MM.1S (cell line): ENCODE measurements around the gene TFR2.

Experiments
- DNase-seq: peaks from one replicate; pipeline ENCODE4 v3.0.0-alpha.2; 2015
- H2AFZ ChIP-seq: fragments of 300-600 bp; sonication (generic); 2 replicates; pipeline ENCODE4 v1.6.0; 2016; ENCODE audit warnings: antibody characterized with exemption, low read length
- H3F3A ChIP-seq: fragments of 300-600 bp; sonication (generic); 2 replicates; pipeline ENCODE4 v1.6.1; 2016; ENCODE audit warnings: mild to moderate bottlenecking, antibody characterized with exemption, low read length, moderate library complexity, mixed read lengths; ENCODE audit not compliant: insufficient read depth
- H3K27ac ChIP-seq: fragments of 300-600 bp; sonication (generic); 2 replicates; pipeline ENCODE4 v1.5.1; 2016; ENCODE audit warnings: mild to moderate bottlenecking, low read length
- H3K27me3 ChIP-seq: fragments of 300-600 bp; sonication (generic); replicated peaks from 2 replicates; pipeline ENCODE4 v1.6.0; 2016; ENCODE audit warnings: low read length; ENCODE audit not compliant: insufficient read depth
- H3K36me3 ChIP-seq: fragments of 300-600 bp; sonication (generic); replicated peaks from 2 replicates; pipeline ENCODE4 v1.6.1; 2016; ENCODE audit warnings: mild to moderate bottlenecking, low read length, mixed read lengths; ENCODE audit not compliant: insufficient read depth
- H3K4me1 ChIP-seq: fragments of 300-600 bp; sonication (generic); 2 replicates; pipeline ENCODE4 v1.6.1; 2016; ENCODE audit warnings: low read length, mixed read lengths
- H3K4me2 ChIP-seq: fragments of 300-600 bp; sonication (generic); 2 replicates; pipeline ENCODE4 v1.6.0; 2016; ENCODE audit warnings: low read depth, low read length
- H3K4me3 ChIP-seq: fragments of 300-600 bp; sonication (generic); 2 replicates; pipeline ENCODE4 v1.5.1; 2016; ENCODE audit warnings: low read length, mixed read lengths
- H3K79me2 ChIP-seq: fragments of 300-600 bp; sonication (generic); 2 replicates; pipeline ENCODE4 v1.6.1; 2016; ENCODE audit warnings: mixed run types, low read length, mixed read lengths
- H3K9ac ChIP-seq: fragments of 300-600 bp; sonication (generic); 2 replicates; pipeline ENCODE4 v1.6.1; 2016; ENCODE audit warnings: low read length, mixed read lengths
- H3K9me2 ChIP-seq: fragments of 300-600 bp; sonication (generic); replicated peaks from 2 replicates; pipeline ENCODE4 v1.6.1; 2016; ENCODE audit warnings: mild to moderate bottlenecking, low read length, mixed read lengths; ENCODE audit not compliant: insufficient read depth
- H3K9me3 ChIP-seq: fragments of 300-600 bp; sonication (generic); replicated peaks from 2 replicates; pipeline ENCODE4 v1.6.1; 2016; ENCODE audit warnings: mild to moderate bottlenecking, low read length, mixed read lengths; ENCODE audit not compliant: insufficient read depth
- H4K20me1 ChIP-seq: fragments of 300-600 bp; sonication (generic); 2 replicates; pipeline ENCODE4 v1.6.1; 2016; ENCODE audit warnings: mild to moderate bottlenecking, low read length, moderate library complexity, mixed read lengths; ENCODE audit not compliant: insufficient read depth
- EZH2 ChIP-seq: fragments of 300-600 bp; sonication (generic); optimal IDR thresholded peaks from 2 replicates; pipeline ENCODE3; 2017; ENCODE audit warnings: low read depth, mild to moderate bottlenecking, antibody characterized with exemption, low read length, mixed read lengths
- EZH2phosphoT487 ChIP-seq: fragments of 300-600 bp; sonication (generic); IDR thresholded peaks from 2 replicates; pipeline ENCODE4 v1.6.1; 2018; ENCODE audit warnings: antibody characterized with exemption, low read length
- TF ChIP-seq, protein P1 (sequence below): fragments of 300-600 bp; sonication (generic); IDR thresholded peaks from 2 replicates; pipeline ENCODE4 v1.5.1; 2016; ENCODE audit warnings: antibody characterized with exemption, low read length, mixed read lengths

The TFR2 gene

GRCh38 chr7:100572281-100572948 is 68.9 kb downstream of the TFR2 start:
- H3K27ac ChIP-seq, result no peak overlapping the region
- DNase-seq, result no peak
- no peaks in the 10 kb centered on the region for H3K9me3 ChIP-seq
- H4K20me1 ChIP-seq, result no peaks in the 10 kb centered on the region
- no peaks in the 10 kb centered on the region for H3K36me3 ChIP-seq
- no peak overlapping the region for H3K4me2 ChIP-seq
- peaks cover 11% of the 10 kb centered on the region for H3K27me3 ChIP-seq
- H3K4me1 ChIP-seq, result no peaks in the 10 kb centered on the region
- no peak overlapping the region for H3K4me3 ChIP-seq
- no peaks in the 10 kb centered on the region for H3K9me2 ChIP-seq
- TF ChIP-seq EZH2phosphoT487 (no peak), EZH2 (no peak)
- TF ChIP-seq, protein P1, sequence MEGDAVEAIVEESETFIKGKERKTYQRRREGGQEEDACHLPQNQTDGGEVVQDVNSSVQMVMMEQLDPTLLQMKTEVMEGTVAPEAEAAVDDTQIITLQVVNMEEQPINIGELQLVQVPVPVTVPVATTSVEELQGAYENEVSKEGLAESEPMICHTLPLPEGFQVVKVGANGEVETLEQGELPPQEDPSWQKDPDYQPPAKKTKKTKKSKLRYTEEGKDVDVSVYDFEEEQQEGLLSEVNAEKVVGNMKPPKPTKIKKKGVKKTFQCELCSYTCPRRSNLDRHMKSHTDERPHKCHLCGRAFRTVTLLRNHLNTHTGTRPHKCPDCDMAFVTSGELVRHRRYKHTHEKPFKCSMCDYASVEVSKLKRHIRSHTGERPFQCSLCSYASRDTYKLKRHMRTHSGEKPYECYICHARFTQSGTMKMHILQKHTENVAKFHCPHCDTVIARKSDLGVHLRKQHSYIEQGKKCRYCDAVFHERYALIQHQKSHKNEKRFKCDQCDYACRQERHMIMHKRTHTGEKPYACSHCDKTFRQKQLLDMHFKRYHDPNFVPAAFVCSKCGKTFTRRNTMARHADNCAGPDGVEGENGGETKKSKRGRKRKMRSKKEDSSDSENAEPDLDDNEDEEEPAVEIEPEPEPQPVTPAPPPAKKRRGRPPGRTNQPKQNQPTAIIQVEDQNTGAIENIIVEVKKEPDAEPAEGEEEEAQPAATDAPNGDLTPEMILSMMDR, result no peak
- no peak overlapping the region for H2AFZ ChIP-seq
- H3K79me2 ChIP-seq, result no peaks in the 10 kb centered on the region
- no peaks in the 10 kb centered on the region for H3F3A ChIP-seq
- no peak overlapping the region for H3K9ac ChIP-seq

- Histone ChIP-seq H3K9me2 (no peaks in the 10 kb centered on the region), H3K9me3 (no peaks in the 10 kb centered on the region), H3K4me3 (no peak overlapping the region), H3K36me3 (no peaks in the 10 kb centered on the region), H3K79me2 (no peaks in the 10 kb centered on the region), H3K9ac (no peak overlapping the region), H3K4me1 (no peaks in the 10 kb centered on the region), H3F3A (no peaks in the 10 kb centered on the region), H3K27me3 (peaks cover 11% of the 10 kb centered on the region), H3K4me2 (no peak overlapping the region), H4K20me1 (no peaks in the 10 kb centered on the region), H3K27ac (no peak overlapping the region), H2AFZ (no peak overlapping the region)
- no peak for DNase-seq
- TF ChIP-seq EZH2 (no peak), EZH2phosphoT487 (no peak)
- TF ChIP-seq, protein P1, result no peak
Observed at GRCh38 chr7:100571829-100572116, 69.6 kb downstream of the TFR2 start.

- no peaks in the 10 kb centered on the region for H3K4me1 ChIP-seq
- peaks cover 11% of the 10 kb centered on the region for H3K27me3 ChIP-seq
- no peak for DNase-seq
- H3K9ac ChIP-seq, result no peak overlapping the region
- no peaks in the 10 kb centered on the region for H4K20me1 ChIP-seq
- no peaks in the 10 kb centered on the region for H3K9me2 ChIP-seq
- TF ChIP-seq EZH2phosphoT487 (no peak), EZH2 (no peak)
- TF ChIP-seq, protein P1, result no peak
- H3F3A ChIP-seq, result no peaks in the 10 kb centered on the region
- H2AFZ ChIP-seq, result no peak overlapping the region
- H3K9me3 ChIP-seq, result no peaks in the 10 kb centered on the region
- no peak overlapping the region for H3K27ac ChIP-seq
- no peaks in the 10 kb centered on the region for H3K79me2 ChIP-seq
- H3K4me3 ChIP-seq, result no peak overlapping the region
- no peaks in the 10 kb centered on the region for H3K36me3 ChIP-seq
- H3K4me2 ChIP-seq, result no peak overlapping the region
Observed at GRCh38 chr7:100570954-100571828, 70.2 kb downstream of the TFR2 start.
